Sigmoid colon (tissue), 7 donors: Measurements from ENCODE around the gene SUPT16H. TPM values are rescaled to one million over a fixed set of nuclear protein-coding genes. Genes with fewer than 3 reads are reported as not detected.

Source experiments
- DNase-seq: peaks from one replicate; pipeline ENCODE4 v3.0.0-alpha.2; 2019
- H3K27ac ChIP-seq, 4 donors: fragments of 200-600 bp; sonication (generic); one replicate each; pipeline ENCODE4 v1.5.1; 2016 to 2019; ENCODE audit warnings: mild to moderate bottlenecking in 1 of 4
- H3K27me3 ChIP-seq, 3 donors: fragments of 200-600 bp; sonication (generic); one replicate each; pipeline ENCODE4 v1.5.1; 2019; ENCODE audit warnings: mild to moderate bottlenecking in 1 of 3
- H3K36me3 ChIP-seq, 4 donors: fragments of 200-600 bp; sonication (generic); one replicate each; pipeline ENCODE4 v1.5.1; 2016 to 2019
- H3K4me1 ChIP-seq, 4 donors: fragments of 200-600 bp; sonication (generic); one replicate each; pipeline ENCODE4 v1.5.1; 2017 to 2019
- H3K4me3 ChIP-seq, 4 donors: fragments of 200-600 bp; sonication (generic); one replicate each; pipeline ENCODE4 v1.5.1; 2017 to 2019; ENCODE audit warnings: mild to moderate bottlenecking in 2 of 4, moderate library complexity in 1 of 4
- H3K9me3 ChIP-seq, 4 donors: fragments of 200-600 bp in 3 of 4; sonication (generic) in 3 of 4; one replicate each; pipeline versions ENCODE4 v1.5.1 to v1.6.1; 2013 to 2019
- EP300 ChIP-seq, 4 donors: sonication (generic); formaldehyde crosslinking; IDR thresholded peaks; one replicate each; pipeline ENCODE4 v1.6.1; 2017; ENCODE audit warnings: antibody characterized with exemption in 4 of 4
- POLR2A ChIP-seq, 2 donors: fragments of 450-650 bp; IDR thresholded peaks; one replicate each; pipeline ENCODE4 v1.6.1; 2016; ENCODE audit warnings: antibody characterized with exemption in 2 of 2, mild to moderate bottlenecking in 2 of 2, moderate library complexity in 2 of 2
- POLR2AphosphoS5 ChIP-seq, 4 donors: sonication (generic); formaldehyde crosslinking; IDR thresholded peaks; one replicate each; pipeline ENCODE4 v1.6.1; 2017; ENCODE audit warnings: antibody characterized with exemption in 4 of 4
- WGBS, 2 donors: extraction: QIAGEN DNeasy Blood & Tissue Kit; methylation state at CpG; one replicate each; pipeline ENCODE4 v1.1.7; 2013; 5-methylcytosine and 5-hydroxymethylcytosine counted together
- intact Hi-C: fragments of 100-400 bp; cut with DNase I; formaldehyde crosslinking; loops from one replicate; pipeline ENCODE4 v1.15.1; 2023
- polyA plus RNA-seq, 3 donors: library from polyadenylated mRNA; stranded (reverse); fragments of 200-250 nt; gene quantifications; one replicate each; pipeline ENCODE4 v1.2.3, GENCODE V29; 2013
- total RNA-seq, 4 donors: library from RNA; depleted of rRNA; stranded (reverse); fragments of >200 nt; gene quantifications; one replicate each; pipeline ENCODE4 v1.1.0, GENCODE V29; 2016
- TF ChIP-seq, protein P1 (sequence below), 4 experiments: fragments of 450-650 bp in 3 of 4; fragments of 200-600 bp in 1 of 4; IDR thresholded peaks; one replicate each; pipeline ENCODE4 v1.5.1; 2016 to 2019; ENCODE audit warnings: antibody characterized with exemption in 4 of 4, mild to moderate bottlenecking in 3 of 4, moderate library complexity in 2 of 4
- donor health status: healthy with polysubstance abuse.
- donor health status: Bipolar disorder and iron deficiency.
- donor health status: healthy.

Gene SUPT16H
- total and polyA plus RNA-seq, 7 donors = 27.5 to 77.1 (median 63.7) TPM

GRCh38 chr14:21369949-21370679, 13.7 kb downstream of the SUPT16H start:
- 76 to 80% methylated on average over 4 of the region's 4 CpGs for WGBS, 2 donors
- no peak overlapping the region for H3K27ac ChIP-seq
- no peak for DNase-seq
- peaks cover 28 to 79% (median 50%) of the 10 kb centered on the region in 4 donors for H3K36me3 ChIP-seq
- H3K4me1 ChIP-seq = no peaks in the 10 kb centered on the region
- H3K9me3 ChIP-seq = no peaks in the 10 kb centered on the region
- intact Hi-C loops = no loop called here
- TF ChIP-seq, protein P1, sequence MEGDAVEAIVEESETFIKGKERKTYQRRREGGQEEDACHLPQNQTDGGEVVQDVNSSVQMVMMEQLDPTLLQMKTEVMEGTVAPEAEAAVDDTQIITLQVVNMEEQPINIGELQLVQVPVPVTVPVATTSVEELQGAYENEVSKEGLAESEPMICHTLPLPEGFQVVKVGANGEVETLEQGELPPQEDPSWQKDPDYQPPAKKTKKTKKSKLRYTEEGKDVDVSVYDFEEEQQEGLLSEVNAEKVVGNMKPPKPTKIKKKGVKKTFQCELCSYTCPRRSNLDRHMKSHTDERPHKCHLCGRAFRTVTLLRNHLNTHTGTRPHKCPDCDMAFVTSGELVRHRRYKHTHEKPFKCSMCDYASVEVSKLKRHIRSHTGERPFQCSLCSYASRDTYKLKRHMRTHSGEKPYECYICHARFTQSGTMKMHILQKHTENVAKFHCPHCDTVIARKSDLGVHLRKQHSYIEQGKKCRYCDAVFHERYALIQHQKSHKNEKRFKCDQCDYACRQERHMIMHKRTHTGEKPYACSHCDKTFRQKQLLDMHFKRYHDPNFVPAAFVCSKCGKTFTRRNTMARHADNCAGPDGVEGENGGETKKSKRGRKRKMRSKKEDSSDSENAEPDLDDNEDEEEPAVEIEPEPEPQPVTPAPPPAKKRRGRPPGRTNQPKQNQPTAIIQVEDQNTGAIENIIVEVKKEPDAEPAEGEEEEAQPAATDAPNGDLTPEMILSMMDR (IDR thresholded peaks at IDR 0.05) = no peak
- TF ChIP-seq POLR2A (IDR thresholded peaks at IDR 0.05) (no peak), EP300 (IDR thresholded peaks at IDR 0.05) (no peak), POLR2AphosphoS5 (IDR thresholded peaks at IDR 0.05) (no peak)
- H3K27me3 ChIP-seq = no peaks in the 10 kb centered on the region
- H3K4me3 ChIP-seq = no peak overlapping the region

- Histone ChIP-seq H3K9me3 (no peaks in the 10 kb centered on the region), H3K4me3 (no peak overlapping the region), H3K27me3 (no peaks in the 10 kb centered on the region), H3K4me1 (no peaks in the 10 kb centered on the region), H3K36me3 (peaks cover 42 to 98% (median 74%) of the 10 kb centered on the region in 4 donors), H3K27ac (no peak overlapping the region)
- no peak for TF ChIP-seq POLR2AphosphoS5 (IDR thresholded peaks at IDR 0.05)
- TF ChIP-seq, protein P1 (IDR thresholded peaks at IDR 0.05) = no peak
- TF ChIP-seq POLR2A (IDR thresholded peaks at IDR 0.05) = no peak
- no peak for TF ChIP-seq EP300 (IDR thresholded peaks at IDR 0.05)
- no peak for DNase-seq
- WGBS, 2 donors = 94 to 96% methylated on average over 6 of the region's 6 CpGs
- intact Hi-C loops = no loop called here
These were observed 16.2 kb downstream of the SUPT16H start for GRCh38 chr14:21367582-21368144.

GRCh38 chr14:21356511-21356910, 27.3 kb downstream of the SUPT16H start:
- intact Hi-C loops = no loop called here

GRCh38 chr14:21352587-21352986, 31.2 kb downstream of the SUPT16H start:
- intact Hi-C loops = no loop called here
- WGBS, 2 donors = 70 to 73% methylated on average over 9 of the region's 9 CpGs
- H3K36me3 ChIP-seq = peaks cover 41 to 72% (median 47%) of the 10 kb centered on the region in 4 donors

More at GRCh38 chr14:21356511-21356910, 27.3 kb downstream of the SUPT16H start:
- WGBS, 2 donors = 95 to 98% methylated on average over 4 of the region's 4 CpGs
- Histone ChIP-seq H3K36me3 (peaks cover 62 to 100% (median 80%) of the 10 kb centered on the region in 4 donors), H3K4me3 (no peak overlapping the region), H3K27me3 (no peaks in the 10 kb centered on the region), H3K9me3 (peaks cover 0 to 3% (median 0%) of the 10 kb centered on the region in 4 donors), H3K4me1 (no peaks in the 10 kb centered on the region), H3K27ac (no peak overlapping the region)
- TF ChIP-seq POLR2A (IDR thresholded peaks at IDR 0.05) (no peak), POLR2AphosphoS5 (IDR thresholded peaks at IDR 0.05) (no peak), EP300 (IDR thresholded peaks at IDR 0.05) (no peak)
- TF ChIP-seq, protein P1 (IDR thresholded peaks at IDR 0.05) = no peak
- no peak for DNase-seq

More at GRCh38 chr14:21352587-21352986, 31.2 kb downstream of the SUPT16H start:
- no peak for DNase-seq
- H3K9me3 ChIP-seq = no peaks in the 10 kb centered on the region
- H3K4me1 ChIP-seq = no peaks in the 10 kb centered on the region
- H3K27ac ChIP-seq = no peak overlapping the region
- TF ChIP-seq, protein P1 (IDR thresholded peaks at IDR 0.05) = no peak
- no peak for TF ChIP-seq POLR2AphosphoS5 (IDR thresholded peaks at IDR 0.05)
- TF ChIP-seq POLR2A (IDR thresholded peaks at IDR 0.05) = no peak
- no peak for TF ChIP-seq EP300 (IDR thresholded peaks at IDR 0.05)
- no peaks in the 10 kb centered on the region for H3K27me3 ChIP-seq
- no peak overlapping the region for H3K4me3 ChIP-seq
